Measurements from ENCODE around the gene ZFAND3.
"Not testable (repeated sequence)": the region's sequence is repeated elsewhere in the genome, so short reads cannot be mapped to it uniquely, and the experiment has no call there.

The ZFAND3 gene

GRCh38 chr6:37940074-37940847, 120.7 kb downstream of the ZFAND3 start:
- DNase-seq: no peak

- no peak for DNase-seq
Observed at GRCh38 chr6:37941871-37942270, 122.3 kb downstream of the ZFAND3 start.

- DNase-seq: no peak
Observed at GRCh38 chr6:37942606-37943376, 123.3 kb downstream of the ZFAND3 start.

GRCh38 chr6:37943436-37944058, 124.0 kb downstream of the ZFAND3 start:
- DNase-seq: no peak

GRCh38 chr6:37946057-37946456, 126.5 kb downstream of the ZFAND3 start:
- no peak for DNase-seq

GRCh38 chr6:37947468-37947867, 127.9 kb downstream of the ZFAND3 start:
- no peak for DNase-seq

GRCh38 chr6:37948584-37948983, 129.1 kb downstream of the ZFAND3 start:
- DNase-seq: not testable (repeated sequence)

GRCh38 chr6:37952027-37952426, 132.5 kb downstream of the ZFAND3 start:
- DNase-seq: no peak

- no peak for DNase-seq
Observed at GRCh38 chr6:37954791-37955190, 135.3 kb downstream of the ZFAND3 start.

GRCh38 chr6:37956711-37957275, 137.3 kb downstream of the ZFAND3 start:
- DNase-seq: no peak

- no peak for DNase-seq
Observed at GRCh38 chr6:37959061-37959460, 139.5 kb downstream of the ZFAND3 start.

- DNase-seq: no peak
Observed at GRCh38 chr6:37960139-37960935, 140.8 kb downstream of the ZFAND3 start.

GRCh38 chr6:37962481-37963080, 143.1 kb downstream of the ZFAND3 start:
- not testable (repeated sequence) for DNase-seq

- DNase-seq: no peak
Observed at GRCh38 chr6:37965964-37966676, 146.6 kb downstream of the ZFAND3 start.

GRCh38 chr6:37966801-37967200, 147.3 kb downstream of the ZFAND3 start:
- DNase-seq: no peak

- no peak for DNase-seq
Observed at GRCh38 chr6:37967651-37968050, 148.1 kb downstream of the ZFAND3 start.

GRCh38 chr6:37971266-37971665, 151.7 kb downstream of the ZFAND3 start:
- no peak for DNase-seq

GRCh38 chr6:37971711-37972390, 152.3 kb downstream of the ZFAND3 start:
- peak; percentile 33 to 79 for DNase-seq

GRCh38 chr6:37972994-37973757, 153.6 kb downstream of the ZFAND3 start:
- no peak for DNase-seq

- DNase-seq: no peak
Observed at GRCh38 chr6:37974381-37974780, 154.9 kb downstream of the ZFAND3 start.
